ENCODE measurements around the gene LACTB. TPM values are rescaled to one million over a fixed set of nuclear protein-coding genes. Genes with fewer than 3 reads are reported as not detected.

LACTB gene
- total and polyA plus RNA-seq, 8 donors: 4.8 to 11.2 (median 6.6) TPM

DNA sequence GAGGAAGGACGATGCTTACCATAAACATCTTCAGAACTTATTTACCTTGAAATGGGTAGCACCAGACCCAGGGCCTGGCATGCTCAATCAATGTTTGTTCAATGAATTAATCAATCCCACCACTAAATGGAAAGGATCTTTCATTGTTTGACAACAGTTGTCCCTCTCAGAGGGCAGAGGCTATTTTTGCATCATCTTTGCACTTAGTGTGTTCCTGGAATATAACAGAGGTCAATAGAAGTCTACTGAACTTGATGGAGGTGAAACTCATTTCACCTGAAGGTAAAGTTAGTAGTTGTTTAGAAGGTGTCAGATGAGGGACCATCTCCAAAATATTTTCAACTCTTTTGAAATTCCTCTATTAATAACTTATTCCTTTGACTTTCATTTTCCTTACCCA, 36.9 kb upstream of the LACTB start:
- no peaks in the 10 kb centered on the region for H3K9me3 ChIP-seq
- H3K27me3 ChIP-seq: no peaks in the 10 kb centered on the region
- 73 to 85% methylated on average over 1 of the region's 1 CpG for WGBS, 2 donors
- H3K4me3 ChIP-seq: no peak overlapping the region
- no peak for DNase-seq
- intact Hi-C loops (cut with DNase I): no loop called here
- ATAC-seq: no peak
- H3K4me1 ChIP-seq: peaks cover 0 to 4% (median 0%) of the 10 kb centered on the region in 3 donors
- H3K27ac ChIP-seq: no peak overlapping the region
- no peaks in the 10 kb centered on the region for H3K36me3 ChIP-seq
- FAIRE-seq: no peak
- TF ChIP-seq, protein P1, sequence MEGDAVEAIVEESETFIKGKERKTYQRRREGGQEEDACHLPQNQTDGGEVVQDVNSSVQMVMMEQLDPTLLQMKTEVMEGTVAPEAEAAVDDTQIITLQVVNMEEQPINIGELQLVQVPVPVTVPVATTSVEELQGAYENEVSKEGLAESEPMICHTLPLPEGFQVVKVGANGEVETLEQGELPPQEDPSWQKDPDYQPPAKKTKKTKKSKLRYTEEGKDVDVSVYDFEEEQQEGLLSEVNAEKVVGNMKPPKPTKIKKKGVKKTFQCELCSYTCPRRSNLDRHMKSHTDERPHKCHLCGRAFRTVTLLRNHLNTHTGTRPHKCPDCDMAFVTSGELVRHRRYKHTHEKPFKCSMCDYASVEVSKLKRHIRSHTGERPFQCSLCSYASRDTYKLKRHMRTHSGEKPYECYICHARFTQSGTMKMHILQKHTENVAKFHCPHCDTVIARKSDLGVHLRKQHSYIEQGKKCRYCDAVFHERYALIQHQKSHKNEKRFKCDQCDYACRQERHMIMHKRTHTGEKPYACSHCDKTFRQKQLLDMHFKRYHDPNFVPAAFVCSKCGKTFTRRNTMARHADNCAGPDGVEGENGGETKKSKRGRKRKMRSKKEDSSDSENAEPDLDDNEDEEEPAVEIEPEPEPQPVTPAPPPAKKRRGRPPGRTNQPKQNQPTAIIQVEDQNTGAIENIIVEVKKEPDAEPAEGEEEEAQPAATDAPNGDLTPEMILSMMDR (IDR thresholded peaks at IDR 0.05): no peak

DNA sequence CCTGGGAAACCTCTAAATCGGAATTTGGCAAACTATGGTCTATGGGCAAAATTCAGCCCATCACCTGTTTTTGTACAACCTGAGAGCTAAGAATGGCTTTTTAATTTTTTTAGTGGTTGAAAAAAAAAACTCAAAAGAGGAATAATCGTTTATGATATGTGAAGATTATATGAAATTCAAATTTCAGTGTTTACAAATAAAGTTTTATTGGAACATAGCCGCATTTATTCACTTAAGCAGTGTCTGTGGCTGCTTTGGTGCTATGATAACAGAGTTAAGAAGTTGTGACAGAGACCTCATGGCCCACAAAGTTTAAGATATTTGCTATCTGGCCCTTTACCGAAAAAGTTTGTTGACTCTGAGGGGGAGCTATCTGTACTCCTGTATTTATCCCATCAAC, 36.4 kb upstream of the LACTB start:
- Histone ChIP-seq H3K27ac (no peak overlapping the region), H3K9me3 (no peaks in the 10 kb centered on the region), H3K4me3 (no peak overlapping the region), H3K4me1 (peaks cover 0 to 4% (median 0%) of the 10 kb centered on the region in 3 donors), H3K36me3 (no peaks in the 10 kb centered on the region), H3K27me3 (no peaks in the 10 kb centered on the region)
- 82 to 85% methylated on average over 4 of the region's 4 CpGs for WGBS, 2 donors
- ATAC-seq (no peak), FAIRE-seq (no peak), DNase-seq (no peak)
- intact Hi-C loops (cut with DNase I): no loop called here
- TF ChIP-seq, protein P1 (IDR thresholded peaks at IDR 0.05): no peak

DNA sequence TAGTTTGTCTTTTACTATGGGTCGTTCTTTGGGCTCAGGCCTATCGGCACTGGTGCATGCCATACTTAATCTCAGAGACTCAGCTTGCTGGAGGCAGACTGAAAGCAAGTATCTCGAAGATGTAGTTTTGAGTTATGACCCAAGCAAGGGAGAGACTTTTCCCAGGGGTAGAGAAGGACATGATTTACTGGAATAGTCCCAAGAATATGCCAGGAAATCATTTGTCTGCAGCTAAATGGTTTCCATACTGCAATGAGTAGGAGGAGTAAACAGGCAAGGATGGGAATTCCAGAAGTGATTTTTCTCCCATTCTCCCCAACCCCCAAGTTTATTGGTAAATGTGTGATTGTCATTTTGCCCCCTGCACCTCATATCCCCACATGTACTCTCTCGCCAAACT, 35.4 kb upstream of the LACTB start:
- ATAC-seq: no peak
- 76 to 83% methylated on average over 4 of the region's 4 CpGs for WGBS, 2 donors
- no peak overlapping the region for H3K27ac ChIP-seq
- no peak for DNase-seq
- peaks cover 0 to 4% (median 0%) of the 10 kb centered on the region in 3 donors for H3K4me1 ChIP-seq
- TF ChIP-seq, protein P1 (IDR thresholded peaks at IDR 0.05): no peak
- H3K36me3 ChIP-seq: no peaks in the 10 kb centered on the region
- no peaks in the 10 kb centered on the region for H3K9me3 ChIP-seq
- FAIRE-seq: no peak
- intact Hi-C loops (cut with DNase I): no loop called here
- no peaks in the 10 kb centered on the region for H3K27me3 ChIP-seq
- no peak overlapping the region for H3K4me3 ChIP-seq

DNA sequence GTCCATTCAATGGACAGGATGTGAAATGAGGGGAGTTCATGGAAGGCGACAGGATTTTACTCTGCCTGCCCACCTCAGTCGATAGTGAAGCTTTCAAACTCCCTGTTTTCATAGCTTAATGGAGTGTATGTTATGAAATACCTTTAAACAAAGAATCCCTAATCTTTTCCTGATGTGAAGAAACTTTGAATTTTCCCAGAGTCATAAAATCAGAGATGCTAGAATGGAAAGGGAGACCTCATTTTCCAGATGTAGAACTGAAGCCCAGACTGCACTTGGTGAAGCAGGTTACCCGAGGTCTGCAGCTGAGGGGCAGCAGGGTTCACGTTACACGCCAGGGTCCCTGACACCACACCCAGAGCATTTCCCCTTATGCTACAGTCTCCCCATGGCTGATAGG, 34.7 kb upstream of the LACTB start:
- Histone ChIP-seq H3K4me1 (peaks cover 0 to 4% (median 0%) of the 10 kb centered on the region in 3 donors), H3K9me3 (no peaks in the 10 kb centered on the region), H3K27ac (no peak overlapping the region), H3K36me3 (no peaks in the 10 kb centered on the region), H3K27me3 (no peaks in the 10 kb centered on the region), H3K4me3 (no peak overlapping the region)
- ATAC-seq (no peak), DNase-seq (no peak), FAIRE-seq (no peak)
- 69 to 70% methylated on average over 5 of the region's 5 CpGs for WGBS, 2 donors
- TF ChIP-seq, protein P1 (IDR thresholded peaks at IDR 0.05): no peak
- intact Hi-C loops (cut with DNase I): no loop called here

DNA sequence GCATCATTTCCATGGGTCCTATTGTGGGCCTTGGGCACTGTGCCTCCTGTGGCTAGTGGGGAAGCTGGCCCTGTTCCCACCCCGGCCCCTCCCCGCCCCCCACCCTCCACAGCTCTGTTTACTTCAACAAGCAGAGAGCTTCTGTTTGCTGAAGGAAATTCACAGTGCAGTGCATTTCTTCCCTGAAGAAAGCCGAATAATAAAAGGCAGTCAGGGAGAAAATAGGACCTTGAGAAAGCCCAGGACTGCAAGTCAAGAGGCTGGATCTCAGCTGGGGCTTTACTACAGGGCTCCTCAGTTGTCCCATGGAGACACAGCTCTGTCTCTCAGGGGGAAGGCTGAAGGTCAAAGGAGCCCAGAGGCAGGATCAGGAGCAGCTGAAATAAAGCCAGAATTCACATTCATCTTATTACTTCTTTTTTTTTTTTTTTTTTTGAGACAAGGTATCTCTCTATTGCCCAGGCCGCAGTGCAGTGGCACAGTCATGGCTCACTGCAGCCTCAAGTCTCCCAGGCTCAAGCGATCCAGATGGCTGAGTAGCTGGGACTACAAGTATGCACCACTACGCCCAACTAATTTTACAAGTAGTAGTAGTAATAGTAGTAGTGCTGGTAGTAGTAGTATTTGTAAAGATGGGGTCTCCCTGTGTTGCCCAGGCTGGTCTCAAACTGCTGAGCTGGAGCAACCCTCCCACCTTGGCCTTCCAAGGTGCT, 33.0 kb upstream of the LACTB start:
- TF ChIP-seq, protein P1 (IDR thresholded peaks at IDR 0.05): no peak
- Histone ChIP-seq H3K27ac (no peak overlapping the region), H3K4me1 (peaks cover 0 to 4% (median 0%) of the 10 kb centered on the region in 3 donors), H3K36me3 (no peaks in the 10 kb centered on the region), H3K4me3 (no peak overlapping the region), H3K9me3 (no peaks in the 10 kb centered on the region), H3K27me3 (no peaks in the 10 kb centered on the region)
- no peak for DNase-seq
- FAIRE-seq: no peak
- 48 to 49% methylated on average over 6 of the region's 6 CpGs for WGBS, 2 donors
- peak in 1 of 4 donors; percentile 12 for ATAC-seq
- intact Hi-C loops (cut with DNase I): no loop called here

Measured in pancreas (tissue), 10 donors.